NCI-H82 (cell line): ENCODE measurements around the gene ZNF544.

Experiments
- DNase-seq: peaks from one replicate; lab custom pipeline; 2025; lab: John Stamatoyannopoulos, UW

ZNF544 gene

GRCh38 chr19:58305065-58305931, 76.6 kb downstream of the ZNF544 start, which contains the start of gene ERVK3-1:
Gene ERVK3-1, plus strand, starts transcription at chr19:58305377. Its CDS starts 6,792 bp downstream, at chr19:58312169.
- DNase-seq: peak; percentile 99

- DNase-seq: no peak
These were observed 77.2 kb downstream of the ZNF544 start for GRCh38 chr19:58305932-58306323.

- DNase-seq: no peak
These were observed 79.0 kb downstream of the ZNF544 start for GRCh38 chr19:58307736-58308135.

- DNase-seq: peak; percentile 26
These were observed 82.0 kb downstream of the ZNF544 start for GRCh38 chr19:58310685-58311084.

- no peak for DNase-seq
These were observed 82.7 kb downstream of the ZNF544 start for GRCh38 chr19:58311345-58311865.
